ENCODE data around the gene VWA3B. TPM values are rescaled to one million over a fixed set of nuclear protein-coding genes. Genes with fewer than 3 reads are reported as not detected.

The VWA3B gene
- polyA plus RNA-seq, 3 donors: not detected

- H3K27me3 Mint-ChIP-seq (ENCODE audit: low read depth in 3 of 3): peaks cover 7 to 18% (median 18%) of the 10 kb centered on the region in 3 donors
- 88% methylated on average over 2 of the region's 2 CpGs for WGBS (ENCODE audit: insufficient coverage)
- peaks cover 0 to 3% (median 0%) of the 10 kb centered on the region in 7 donors for H3K9me3 Mint-ChIP-seq
- DNase-seq: no peak
- TF ChIP-seq CTCF (IDR thresholded peaks at IDR 0.05): no peak
- H3K36me3 Mint-ChIP-seq: no peaks in the 10 kb centered on the region
- Histone ChIP-seq H3K4me3 (replicated peaks in 1 of 3; ENCODE audit: low read depth in 2 of 3, low read length in 3 of 3) (no peak overlapping the region), H3K9me3 (replicated peaks in 1 of 2; ENCODE audit: control insufficient read depth in 1 of 2, insufficient read depth in 1 of 2, low read length in 2 of 2) (no peaks in the 10 kb centered on the region), H4K20me1 (ENCODE audit: insufficient read depth, low read length) (no peaks in the 10 kb centered on the region), H2AFZ (ENCODE audit: insufficient read depth, low read depth, low read length, poor library complexity, severe bottlenecking) (no peak overlapping the region), H3K36me3 (replicated peaks in 1 of 2; ENCODE audit: control insufficient read depth in 1 of 2, insufficient read depth in 2 of 2, low read length in 2 of 2) (no peaks in the 10 kb centered on the region), H3K27ac (ENCODE audit: low read depth in 1 of 2, low read length in 2 of 2) (no peak overlapping the region), H3K79me2 (ENCODE audit: insufficient read depth, low read length) (no peaks in the 10 kb centered on the region), H3K4me1 (ENCODE audit: control insufficient read depth in 1 of 2, insufficient read depth in 2 of 2, low read length in 2 of 2) (no peaks in the 10 kb centered on the region), H3K27me3 (ENCODE audit: control insufficient read depth in 2 of 2, insufficient read depth in 2 of 2, low read length in 2 of 2) (peaks cover 3 to 4% of the 10 kb centered on the region in 2 donors), H3K9ac (ENCODE audit: insufficient read depth, low read length, poor library complexity, severe bottlenecking) (no peak overlapping the region), H3K4me2 (replicated peaks; ENCODE audit: extremely low read depth, low read length, poor library complexity, severe bottlenecking) (no peak overlapping the region)
- H3K4me1 Mint-ChIP-seq: no peaks in the 10 kb centered on the region
- no peak overlapping the region for H3K27ac Mint-ChIP-seq
- intact Hi-C loops (cut with micrococcal nuclease): no loop called here
- no peak overlapping the region for H3K4me3 Mint-ChIP-seq
Observed at GRCh38 chr2:98241592-98241991, 154.6 kb downstream of the VWA3B start.

GRCh38 chr2:98242003-98242402 is 155.0 kb downstream of the VWA3B start:
- H4K20me1 ChIP-seq (ENCODE audit: insufficient read depth, low read length): no peaks in the 10 kb centered on the region

More at GRCh38 chr2:98242003-98242402, 155.0 kb downstream of the VWA3B start:
- Mint-ChIP-seq H3K4me1 (no peaks in the 10 kb centered on the region), H3K27ac (no peak overlapping the region), H3K36me3 (no peaks in the 10 kb centered on the region), H3K4me3 (no peak overlapping the region), H3K9me3 (peaks cover 0 to 6% (median 4%) of the 10 kb centered on the region in 7 donors), H3K27me3 (ENCODE audit: low read depth in 3 of 3) (peaks cover 7 to 19% (median 18%) of the 10 kb centered on the region in 3 donors)
- Histone ChIP-seq H3K4me2 (replicated peaks; ENCODE audit: extremely low read depth, low read length, poor library complexity, severe bottlenecking) (no peak overlapping the region), H3K27ac (ENCODE audit: low read depth in 1 of 2, low read length in 2 of 2) (no peak overlapping the region), H3K9me3 (replicated peaks in 1 of 2; ENCODE audit: control insufficient read depth in 1 of 2, insufficient read depth in 1 of 2, low read length in 2 of 2) (peaks cover 2 to 3% of the 10 kb centered on the region in 2 donors), H3K4me3 (replicated peaks in 1 of 3; ENCODE audit: low read depth in 2 of 3, low read length in 3 of 3) (no peak overlapping the region), H3K9ac (ENCODE audit: insufficient read depth, low read length, poor library complexity, severe bottlenecking) (no peak overlapping the region), H3K4me1 (ENCODE audit: control insufficient read depth in 1 of 2, insufficient read depth in 2 of 2, low read length in 2 of 2) (no peaks in the 10 kb centered on the region), H3K79me2 (ENCODE audit: insufficient read depth, low read length) (no peaks in the 10 kb centered on the region), H3K36me3 (replicated peaks in 1 of 2; ENCODE audit: control insufficient read depth in 1 of 2, insufficient read depth in 2 of 2, low read length in 2 of 2) (no peaks in the 10 kb centered on the region), H2AFZ (ENCODE audit: insufficient read depth, low read depth, low read length, poor library complexity, severe bottlenecking) (no peak overlapping the region), H3K27me3 (ENCODE audit: control insufficient read depth in 2 of 2, insufficient read depth in 2 of 2, low read length in 2 of 2) (peaks cover 3 to 4% of the 10 kb centered on the region in 2 donors)
- no peak for DNase-seq
- WGBS (ENCODE audit: insufficient coverage): 93% methylated on average over 2 of the region's 5 CpGs
- no peak for TF ChIP-seq CTCF (IDR thresholded peaks at IDR 0.05)
- intact Hi-C loops (cut with micrococcal nuclease): no loop called here

Data from CD14-positive monocyte (primary cell).